Lung (tissue), 12 donors: ENCODE measurements around the gene ADAMTS17. TPM values are rescaled to one million over a fixed set of nuclear protein-coding genes. Genes with fewer than 3 reads are reported as not detected.
A peak's percentile ranks its signal among the peaks of the same experiment; 100 is the strongest.

Experiments used
- ATAC-seq: fragments of 200-7000 bp; cut with Tn5 transposase; one replicate; pipeline ENCODE4 v1.9.1; 2020; ENCODE audit warnings: moderate number of reproducible peaks; ENCODE audit not compliant: insufficient read depth, low FRiP score
- DNase-seq, 3 donors: peaks; one replicate each; pipeline ENCODE4 v3.0.0-alpha.2; 2013 to 2017
- H3K27ac ChIP-seq, 2 donors: one replicate each; pipeline ENCODE4 v1.5.1; 2013; ENCODE audit warnings: mild to moderate bottlenecking in 2 of 2, moderate library complexity in 2 of 2, control low read depth in 1 of 2, inconsistent platforms in 1 of 2, low read depth in 1 of 2, low read length in 1 of 2
- H3K27me3 ChIP-seq, 3 donors: one replicate each; pipeline ENCODE4 v1.5.1; 2013; ENCODE audit warnings: low read length in 2 of 3; ENCODE audit not compliant: control insufficient read depth in 3 of 3, insufficient read depth in 3 of 3
- H3K36me3 ChIP-seq, 4 donors: one replicate each; pipeline ENCODE4 v1.5.1; 2013; ENCODE audit warnings: low read length in 4 of 4, mild to moderate bottlenecking in 1 of 4, moderate library complexity in 1 of 4; ENCODE audit not compliant: control insufficient read depth in 4 of 4, insufficient read depth in 4 of 4
- H3K4me1 ChIP-seq, 5 donors: one replicate each; pipeline ENCODE4 v1.5.1; 2013; ENCODE audit warnings: low read length in 5 of 5, mild to moderate bottlenecking in 2 of 5, moderate library complexity in 1 of 5; ENCODE audit not compliant: control insufficient read depth in 5 of 5, insufficient read depth in 5 of 5
- H3K4me3 ChIP-seq: one replicate; pipeline ENCODE4 v1.5.1; 2013; ENCODE audit warnings: mild to moderate bottlenecking, control low read depth, moderate library complexity
- H3K9ac ChIP-seq, 2 donors: one replicate each; pipeline ENCODE4 v1.5.1; 2013; ENCODE audit warnings: low read length in 2 of 2, control low read depth in 1 of 2; ENCODE audit not compliant: insufficient read depth in 1 of 2
- H3K9me3 ChIP-seq, 4 donors: one replicate each; pipeline ENCODE4 v1.5.1; 2013; ENCODE audit warnings: low read length in 3 of 4, mild to moderate bottlenecking in 1 of 4, moderate library complexity in 1 of 4; ENCODE audit not compliant: control insufficient read depth in 4 of 4, insufficient read depth in 3 of 4
- CTCF ChIP-seq: IDR thresholded peaks from 2 replicates; pipeline ENCODE4 v1.5.1; 2012; ENCODE audit warnings: mild to moderate bottlenecking; ENCODE audit errors: control extremely low read depth, extremely low read depth
- WGBS, 2 donors: extraction: QIAGEN DNeasy Blood & Tissue Kit; methylation state at CpG; one replicate each; pipeline ENCODE4 v1.1.7; 2013; 5-methylcytosine and 5-hydroxymethylcytosine counted together
- polyA plus RNA-seq, 2 donors: library from polyadenylated mRNA; stranded (reverse); fragments of 200-250 nt; gene quantifications; one replicate each; pipeline ENCODE4 v1.2.1, GENCODE V29; 2013
- total RNA-seq, 2 donors: library from RNA; depleted of rRNA in 1 of 2; stranded (reverse); fragments of >200 nt in 1 of 2; gene quantifications; one replicate each; pipeline ENCODE4 v1.2.1, GENCODE V29; 2014 to 2021
- donor health status: control.
- donor health status: control.
- donor health status: Bipolar disorder and iron deficiency.
- donor health status: healthy.
- donor health status: DM: yes; HTN: yes; CAD: no.

Gene ADAMTS17
- total and polyA plus RNA-seq, 4 donors: 0.47 to 6.6 (median 2.2) TPM

GRCh38 chr15:100060276-100060926, 281.4 kb downstream of the ADAMTS17 start:
- H3K27ac ChIP-seq: no peak overlapping the region
- TF ChIP-seq CTCF: no peak
- peaks cover 0 to 2% (median 0%) of the 10 kb centered on the region in 5 donors for H3K4me1 ChIP-seq
- H3K36me3 ChIP-seq: no peaks in the 10 kb centered on the region
- no peak overlapping the region for H3K4me3 ChIP-seq
- H3K27me3 ChIP-seq: no peaks in the 10 kb centered on the region
- WGBS, 2 donors: 62 to 71% methylated on average over 10 of the region's 10 CpGs
- H3K9me3 ChIP-seq: no peaks in the 10 kb centered on the region
- ATAC-seq (no peak), DNase-seq (peak in 2 of 3 donors; percentile 30 to 76)
- no peak overlapping the region for H3K9ac ChIP-seq

- no peak for TF ChIP-seq CTCF
Observed at GRCh38 chr15:100059521-100059920, 282.3 kb downstream of the ADAMTS17 start.

GRCh38 chr15:100059094-100059493, 282.7 kb downstream of the ADAMTS17 start:
- DNase-seq (no peak), ATAC-seq (no peak)
- Histone ChIP-seq H3K4me3 (no peak overlapping the region), H3K27me3 (no peaks in the 10 kb centered on the region), H3K9me3 (no peaks in the 10 kb centered on the region), H3K36me3 (no peaks in the 10 kb centered on the region), H3K27ac (no peak overlapping the region), H3K4me1 (peaks cover 0 to 2% (median 0%) of the 10 kb centered on the region in 5 donors), H3K9ac (no peak overlapping the region)
- WGBS, 2 donors: 84 to 92% methylated on average over 12 of the region's 12 CpGs
- no peak for TF ChIP-seq CTCF

More at GRCh38 chr15:100059521-100059920, 282.3 kb downstream of the ADAMTS17 start:
- Histone ChIP-seq H3K36me3 (no peaks in the 10 kb centered on the region), H3K4me3 (no peak overlapping the region), H3K9me3 (no peaks in the 10 kb centered on the region), H3K27me3 (no peaks in the 10 kb centered on the region), H3K4me1 (peaks cover 0 to 2% (median 0%) of the 10 kb centered on the region in 5 donors), H3K9ac (no peak overlapping the region), H3K27ac (no peak overlapping the region)
- WGBS, 2 donors: 94 to 96% methylated on average over 4 of the region's 4 CpGs
- ATAC-seq (no peak), DNase-seq (no peak)

GRCh38 chr15:100058458-100058857, 283.3 kb downstream of the ADAMTS17 start:
- H3K9ac ChIP-seq: no peak overlapping the region
- H3K4me1 ChIP-seq: peaks cover 0 to 3% (median under 1%) of the 10 kb centered on the region in 5 donors
- no peak for TF ChIP-seq CTCF
- no peak for ATAC-seq
- H3K27me3 ChIP-seq: no peaks in the 10 kb centered on the region
- H3K9me3 ChIP-seq: no peaks in the 10 kb centered on the region
- no peak overlapping the region for H3K27ac ChIP-seq
- 93 to 94% methylated on average over 11 of the region's 11 CpGs for WGBS, 2 donors
- no peaks in the 10 kb centered on the region for H3K36me3 ChIP-seq
- no peak for DNase-seq
- H3K4me3 ChIP-seq: no peak overlapping the region
